ENCODE data around the gene HPF1. TPM values are rescaled to one million over a fixed set of nuclear protein-coding genes. Genes with fewer than 3 reads are reported as not detected.

HPF1 gene
- total and polyA plus RNA-seq, 2 of the 8 experiments (the other 6 are each of a cell fraction or from before 2014, with no cell fraction given): 14.1 to 32.5 TPM

- no peaks in the 10 kb centered on the region for H4K20me1 ChIP-seq (replicated peaks in 1 of 2; ENCODE audit: control insufficient read depth in 1 of 2, insufficient read depth in 2 of 2, low read length in 2 of 2)
- no peak overlapping the region for H4K8ac ChIP-seq (ENCODE audit: extremely low read depth, insufficient read depth, low read length)
- H3K79me1 ChIP-seq (ENCODE audit: low read depth, low read length): no peaks in the 10 kb centered on the region
- H2AK5ac ChIP-seq (ENCODE audit: low read depth, low read length): no peak overlapping the region
- no peak overlapping the region for H3K56ac ChIP-seq (replicated peaks; ENCODE audit: insufficient read length, low read depth, low read length)
- FAIRE-seq (no peak), DNase-seq (ENCODE audit: low read depth in 1 of 2, low spot score in 2 of 2) (no peak)
- H3K27ac ChIP-seq (ENCODE audit: low read depth, low read length): no peak overlapping the region
- H3K4ac ChIP-seq (replicated peaks; ENCODE audit: insufficient read length, low read depth, low read length): no peak overlapping the region
- no peaks in the 10 kb centered on the region for H3K23me2 ChIP-seq (ENCODE audit: low read depth, low read length)
- H3K9ac ChIP-seq (replicated peaks in 1 of 4; ENCODE audit: extremely low read depth in 1 of 4, low read depth in 3 of 4, low read length in 3 of 4): no peak overlapping the region
- no peaks in the 10 kb centered on the region for H3K9me3 ChIP-seq (ENCODE audit: insufficient read depth in 2 of 2, low read depth in 1 of 2, low read length in 1 of 2)
- H4K5ac ChIP-seq (ENCODE audit: insufficient read length, low read depth, low read length): no peak overlapping the region
- H3K4me1 ChIP-seq (replicated peaks in 1 of 4; ENCODE audit: control insufficient read depth in 3 of 4, insufficient read depth in 4 of 4, low read length in 3 of 4): peaks cover 0 to 3% (median 0%) of the 10 kb centered on the region in 4 experiments; a peak in 2 of 7 replicates
- no peak overlapping the region for H3K4me3 ChIP-seq (ENCODE audit: extremely low read depth in 1 of 4, insufficient read depth in 2 of 4, low read depth in 3 of 4, low read length in 4 of 4)
- H2BK5ac ChIP-seq (ENCODE audit: low read depth, low read length): no peak overlapping the region
- no peak overlapping the region for H3K14ac ChIP-seq (ENCODE audit: insufficient read length)
- H3K18ac ChIP-seq (ENCODE audit: extremely low read depth, low read length): no peak overlapping the region
- H3K23ac ChIP-seq (ENCODE audit: insufficient read length): no peak overlapping the region
- H3K4me2 ChIP-seq (ENCODE audit: insufficient read depth in 1 of 2, low read depth in 2 of 2, low read length in 2 of 2): no peak overlapping the region
- 0 out of 7 replicates have a peak, but pooled peaks cover 0 to 3% (median 0%) of the 10 kb centered on the region in 4 experiments for H3K27me3 ChIP-seq (replicated peaks in 1 of 4; ENCODE audit: control insufficient read depth in 3 of 4, extremely low read depth in 1 of 4, insufficient read depth in 3 of 4, low read length in 3 of 4)
- H2BK15ac ChIP-seq (ENCODE audit: low read length): no peak overlapping the region
- no peaks in the 10 kb centered on the region for H3K79me2 ChIP-seq (ENCODE audit: control insufficient read depth in 1 of 2, insufficient read depth in 2 of 2, low read length in 2 of 2)
- H3K36me3 ChIP-seq (ENCODE audit: control insufficient read depth in 2 of 4, insufficient read depth in 4 of 4, low read length in 3 of 4): no peaks in the 10 kb centered on the region
- no peak overlapping the region for H2BK20ac ChIP-seq (ENCODE audit: low read length)
- H2AFZ ChIP-seq (ENCODE audit: low read length): no peak overlapping the region
- POLR2A ChIA-PET (ENCODE audit: partially characterized antibody): no interaction called here
- H2BK12ac ChIP-seq (ENCODE audit: low read depth, low read length): no peak overlapping the region
- H4K91ac ChIP-seq (replicated peaks; ENCODE audit: insufficient read length, low read length): no peak overlapping the region
- CTCF ChIA-PET (ENCODE audit: partially characterized antibody): no interaction called here
- H2BK120ac ChIP-seq (replicated peaks; ENCODE audit: low read depth, low read length): no peak overlapping the region
- TF ChIP-seq MAFK (IDR thresholded peaks at IDR 0.05; ENCODE audit: low read depth, low read length): no peak
- TF ChIP-seq HDAC6 (IDR thresholded peaks at IDR 0.05; ENCODE audit: low read depth, low read length): no peak
- no peak for TF ChIP-seq TAF7 (optimal IDR thresholded peaks at IDR 0.05; ENCODE audit: borderline replicate concordance, low read depth, low read length)
- no peak for TF ChIP-seq CHD2 (IDR thresholded peaks at IDR 0.05; ENCODE audit: low read length)
- no peak for TF ChIP-seq FOSL1 (IDR thresholded peaks at IDR 0.05; ENCODE audit: insufficient read depth, low read depth, low read length)
- TF ChIP-seq, protein P1, sequence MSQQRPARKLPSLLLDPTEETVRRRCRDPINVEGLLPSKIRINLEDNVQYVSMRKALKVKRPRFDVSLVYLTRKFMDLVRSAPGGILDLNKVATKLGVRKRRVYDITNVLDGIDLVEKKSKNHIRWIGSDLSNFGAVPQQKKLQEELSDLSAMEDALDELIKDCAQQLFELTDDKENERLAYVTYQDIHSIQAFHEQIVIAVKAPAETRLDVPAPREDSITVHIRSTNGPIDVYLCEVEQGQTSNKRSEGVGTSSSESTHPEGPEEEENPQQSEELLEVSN (IDR thresholded peaks at IDR 0.05): no peak
- TF ChIP-seq, protein P2, sequence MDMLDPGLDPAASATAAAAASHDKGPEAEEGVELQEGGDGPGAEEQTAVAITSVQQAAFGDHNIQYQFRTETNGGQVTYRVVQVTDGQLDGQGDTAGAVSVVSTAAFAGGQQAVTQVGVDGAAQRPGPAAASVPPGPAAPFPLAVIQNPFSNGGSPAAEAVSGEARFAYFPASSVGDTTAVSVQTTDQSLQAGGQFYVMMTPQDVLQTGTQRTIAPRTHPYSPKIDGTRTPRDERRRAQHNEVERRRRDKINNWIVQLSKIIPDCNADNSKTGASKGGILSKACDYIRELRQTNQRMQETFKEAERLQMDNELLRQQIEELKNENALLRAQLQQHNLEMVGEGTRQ (IDR thresholded peaks at IDR 0.05; ENCODE audit: low read length): no peak
- no peak for TF ChIP-seq SIRT6 (IDR thresholded peaks at IDR 0.05; ENCODE audit: low read length)
- no peak for TF ChIP-seq JUND (IDR thresholded peaks at IDR 0.05; ENCODE audit: low read length)
- TF ChIP-seq ZNF274 (IDR thresholded peaks at IDR 0.05; ENCODE audit: borderline replicate concordance, extremely low read depth, low read length): no peak
- TF ChIP-seq RXRA (IDR thresholded peaks at IDR 0.05; ENCODE audit: insufficient read depth, low read depth, low read length): no peak
- no peak for TF ChIP-seq SP4 (IDR thresholded peaks at IDR 0.05; ENCODE audit: low read length)
- TF ChIP-seq, protein P3, sequence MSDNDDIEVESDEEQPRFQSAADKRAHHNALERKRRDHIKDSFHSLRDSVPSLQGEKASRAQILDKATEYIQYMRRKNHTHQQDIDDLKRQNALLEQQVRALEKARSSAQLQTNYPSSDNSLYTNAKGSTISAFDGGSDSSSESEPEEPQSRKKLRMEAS (IDR thresholded peaks at IDR 0.05): no peak
- TF ChIP-seq RFX5 (IDR thresholded peaks at IDR 0.05; ENCODE audit: borderline replicate concordance, low read depth, low read length): no peak
Observed at GRCh38 chr4:169770416-169770815, 12.7 kb upstream of the HPF1 start.
